HepG2 (cell line): ENCODE measurements around the gene PRDM11. TPM values are rescaled to one million over a fixed set of nuclear protein-coding genes. Genes with fewer than 3 reads are reported as not detected.

ENCODE experiments used
- ATAC-seq: fragments of 200-7000 bp; cut with Tn5 transposase; 3 replicates; pipeline ENCODE4 v1.9.1; 2020; ENCODE audit warnings: mild to moderate bottlenecking, moderate library complexity
- BruUV-seq: library from RNA; stranded (reverse); fragments of 400-500 nt; replicated peaks from 2 replicates; lab custom pipeline; 2021; lab: Mats Ljungman, UMichigan
- CTCF ChIA-PET: fragments of 300-600 bp; formaldehyde crosslinking; extraction: SDS; loops from one replicate; lab custom pipeline; 2021; ENCODE audit warnings: low total read pairs, inconsistent platforms, low intra/inter-chr PET ratio; lab: Yijun Ruan, JAX
- POLR2A ChIA-PET: fragments of 350-600 bp; sonication (Branson Sonifier 250); formaldehyde crosslinking; loops from one replicate; lab custom pipeline; 2020; ENCODE audit warnings: antibody characterized with exemption, inconsistent platforms; lab: Yijun Ruan, JAX
- DNase-seq: peaks from one replicate; pipeline ENCODE4 v3.0.0-alpha.2; 2015; ENCODE audit warnings: low spot score
- FAIRE-seq: peaks from 3 replicates; lab custom pipeline; 2011; peaks lifted over from hg19 to GRCh38; lab: Jason Lieb, UNC
- H2AFZ ChIP-seq: one replicate; pipeline ENCODE4 v1.6.1; 2011; ENCODE audit warnings: low read length, inconsistent platforms
- H3K27ac ChIP-seq: fragments of 300-600 bp; 3 replicates; pipeline ENCODE4 v1.8.0; 2011; ENCODE audit warnings: mixed run types, mild to moderate bottlenecking, mixed read lengths, low read length, inconsistent platforms; ENCODE audit not compliant: insufficient read depth; ENCODE audit errors: extremely low read length
- H3K27me3 ChIP-seq, 2 experiments: fragments of 200-600 bp in 1 of 2; 2 replicates in 1 of 2; 3 replicates in 1 of 2; pipeline versions ENCODE4 v1.6.0 to v1.8.0; 2011; ENCODE audit warnings: low read length in 2 of 2, mild to moderate bottlenecking in 2 of 2, moderate library complexity in 2 of 2, inconsistent platforms in 1 of 2; ENCODE audit not compliant: insufficient read depth in 2 of 2, control insufficient read depth in 1 of 2
- H3K36me3 ChIP-seq, 2 experiments: fragments of 200-600 bp in 1 of 2; replicated peaks in 1 of 2; 2 replicates in 1 of 2; 3 replicates in 1 of 2; pipeline versions ENCODE4 v1.5.1 to v1.8.0; 2011; ENCODE audit warnings: low read length in 2 of 2, inconsistent platforms in 1 of 2; ENCODE audit not compliant: insufficient read depth in 2 of 2, control insufficient read depth in 1 of 2
- H3K4me1 ChIP-seq: 2 replicates; pipeline ENCODE4 v1.5.1; 2012; ENCODE audit warnings: low read length, inconsistent platforms; ENCODE audit not compliant: insufficient read depth
- H3K4me2 ChIP-seq: 2 replicates; pipeline ENCODE4 v1.6.0; 2011; ENCODE audit warnings: low read depth, low read length, inconsistent platforms
- H3K4me3 ChIP-seq, 3 experiments: fragments of 200-600 bp in 1 of 3; sonication (generic), shearing (Covaris generic) in 1 of 3; replicated peaks in 1 of 3; 2 replicates each; pipeline ENCODE4 v1.5.1; 2011 to 2016; ENCODE audit warnings: low read length in 3 of 3, inconsistent platforms in 2 of 3, low read depth in 2 of 3, mild to moderate bottlenecking in 2 of 3, control low read depth in 1 of 3, mixed read lengths in 1 of 3; ENCODE audit not compliant: insufficient read depth in 1 of 3
- H3K79me2 ChIP-seq: one replicate; pipeline ENCODE4 v1.6.1; 2011; ENCODE audit warnings: low read length, inconsistent platforms; ENCODE audit not compliant: insufficient read depth
- H3K9ac ChIP-seq: 2 replicates; pipeline ENCODE4 v1.6.0; 2011; ENCODE audit warnings: mild to moderate bottlenecking, low read depth, low read length, inconsistent platforms; ENCODE audit not compliant: insufficient read depth
- H3K9me3 ChIP-seq: 2 replicates; pipeline ENCODE4 v1.5.1; 2012; ENCODE audit warnings: mild to moderate bottlenecking, low read length
- H4K20me1 ChIP-seq: 2 replicates; pipeline ENCODE4 v1.6.0; 2011; ENCODE audit warnings: inconsistent platforms, mild to moderate bottlenecking, low read length, moderate library complexity; ENCODE audit not compliant: insufficient read depth
- ELF4 ChIP-seq: sonication (generic); formaldehyde crosslinking; IDR thresholded peaks from 2 replicates; pipeline ENCODE4 v1.5.0; 2020; ENCODE audit warnings: missing genetic modification reagents, mild to moderate bottlenecking, moderate library complexity, borderline replicate concordance
- GFI1 ChIP-seq: sonication (generic); formaldehyde crosslinking; IDR thresholded peaks from 2 replicates; pipeline ENCODE4 v1.5.0; 2020; ENCODE audit warnings: missing genetic modification reagents, mild to moderate bottlenecking, borderline replicate concordance
- IRF9 ChIP-seq: sonication (generic); formaldehyde crosslinking; IDR thresholded peaks from 2 replicates; pipeline ENCODE4 v1.8.0; 2022; ENCODE audit warnings: missing genetic modification reagents, mild to moderate bottlenecking, borderline replicate concordance
- MZF1 ChIP-seq: sonication (generic); formaldehyde crosslinking; IDR thresholded peaks from 2 replicates; pipeline ENCODE4 v1.8.1; 2023; ENCODE audit warnings: mild to moderate bottlenecking, missing genetic modification reagents, borderline replicate concordance
- NPAS2 ChIP-seq: sonication (generic); formaldehyde crosslinking; IDR thresholded peaks from 2 replicates; pipeline ENCODE4 v1.8.0; 2022; ENCODE audit warnings: mild to moderate bottlenecking, missing genetic modification reagents, borderline replicate concordance
- PAX8 ChIP-seq: sonication (generic); formaldehyde crosslinking; IDR thresholded peaks from 2 replicates; pipeline ENCODE4 v1.8.0; 2022; ENCODE audit warnings: mild to moderate bottlenecking, missing genetic modification reagents, borderline replicate concordance
- RBAK ChIP-seq: sonication (generic); formaldehyde crosslinking; IDR thresholded peaks from 2 replicates; pipeline ENCODE4 v1.5.1; 2020; ENCODE audit warnings: mild to moderate bottlenecking, missing genetic modification reagents
- SNAI1 ChIP-seq: sonication (generic); formaldehyde crosslinking; IDR thresholded peaks from 2 replicates; pipeline ENCODE4 v1.5.0; 2020; ENCODE audit warnings: mild to moderate bottlenecking, missing genetic modification reagents, borderline replicate concordance
- SOX13 ChIP-seq, 3 experiments: fragments of 450-650 bp in 1 of 3; sonication (generic) in 1 of 3; formaldehyde crosslinking in 1 of 3; IDR thresholded peaks in 2 of 3; conservative IDR thresholded peaks in 1 of 3; 2 replicates each; pipeline versions ENCODE4 v1.5.0 to v1.6.1; 2016 to 2020; ENCODE audit warnings: antibody characterized with exemption in 1 of 3, mild to moderate bottlenecking in 1 of 3, missing compliant biosample characterization in 1 of 3, missing genetic modification reagents in 1 of 3, moderate library complexity in 1 of 3
- TBP ChIP-seq: sonication (generic); formaldehyde crosslinking; IDR thresholded peaks from 2 replicates; pipeline ENCODE4 v1.5.0; 2020; ENCODE audit warnings: missing genetic modification reagents
- TOE1 ChIP-seq: sonication (generic); formaldehyde crosslinking; IDR thresholded peaks from 2 replicates; pipeline ENCODE4 v1.4.0; 2020; ENCODE audit warnings: mild to moderate bottlenecking, missing genetic modification reagents
- ZHX1 ChIP-seq: sonication (generic); formaldehyde crosslinking; IDR thresholded peaks from 2 replicates; pipeline ENCODE4 v1.8.1; 2022; ENCODE audit warnings: low read depth, mild to moderate bottlenecking, missing genetic modification reagents
- ZNF281 ChIP-seq: sonication (generic); formaldehyde crosslinking; IDR thresholded peaks from 2 replicates; pipeline ENCODE4 v1.4.0; 2020; ENCODE audit warnings: missing genetic modification reagents, borderline replicate concordance
- ZNF292 ChIP-seq: sonication (generic); formaldehyde crosslinking; IDR thresholded peaks from 2 replicates; pipeline ENCODE4 v1.8.1; 2022; ENCODE audit warnings: mild to moderate bottlenecking, low read depth, missing genetic modification reagents, borderline replicate concordance
- ZNF446 ChIP-seq: sonication (generic); formaldehyde crosslinking; IDR thresholded peaks from 2 replicates; pipeline ENCODE4 v1.5.0; 2020; ENCODE audit warnings: mild to moderate bottlenecking, missing genetic modification reagents
- WGBS: methylation state at CpG from one replicate; pipeline ENCODE4 v1.1.6; 2017; ENCODE audit warnings: low lambda C conversion rate; 5-methylcytosine and 5-hydroxymethylcytosine counted together
- in situ Hi-C: cut with HindIII; loops from 2 replicates; pipeline ENCODE4 v1.10.0; 2017; ENCODE audit warnings: low pct_unique_long_range_greater_than_20kb; ENCODE audit not compliant: extremely low pct_ligation_motif_present
- intact Hi-C: fragments of 100-400 bp; cut with micrococcal nuclease; formaldehyde crosslinking; loops from one replicate; pipeline ENCODE4 v1.10.0; 2022; ENCODE audit not compliant: unreplicated experiment
- polyA plus RNA-seq, 8 experiments: library from polyadenylated mRNA; depleted of rRNA in 3 of 8; stranded (reverse) in 7 of 8; unstranded in 1 of 8; fragments of >200 nt; fragmentation: Illumina TruSeq in 4 of 8; extraction: Trizol in 4 of 8; gene quantifications; 2 replicates each; pipeline versions ENCODE4 v1.2.1 to v1.2.3, GENCODE V29; 2011 to 2016; ENCODE audit warnings: low read depth in 4 of 8, missing spikeins in 1 of 8, mixed read lengths in 1 of 8; ENCODE audit not compliant: insufficient read depth in 1 of 8
- total RNA-seq, 5 experiments: library from RNA; depleted of rRNA; stranded (reverse); fragments of >200 nt; fragmentation: Illumina TruSeq; extraction: Trizol; gene quantifications; 2 replicates each; pipeline ENCODE4 v1.2.3, GENCODE V29; 2016; ENCODE audit warnings: low read depth in 1 of 5

PRDM11 gene
- total and polyA plus RNA-seq, 2 of the 13 experiments (the other 11 are each of a cell fraction or from before 2014, with no cell fraction given) = 3.4 to 4.7 TPM

GRCh38 chr11:45152740-45153595 is 6.5 kb downstream of the PRDM11 start:
- Histone ChIP-seq H3K9me3 (no peaks in the 10 kb centered on the region), H4K20me1 (no peaks in the 10 kb centered on the region), H3K9ac (no peak overlapping the region), H2AFZ (no peak overlapping the region), H3K4me1 (peaks cover 46% of the 10 kb centered on the region), H3K79me2 (peaks cover 9% of the 10 kb centered on the region)
- CTCF ChIA-PET = no interaction called here
- intact Hi-C loops = no loop called here
- no peak for ATAC-seq
- no peak for DNase-seq
- no TSS peak for BruUV-seq
- POLR2A ChIA-PET = no interaction called here
- TF ChIP-seq ELF4 (CRISPR knock-in tag) = no peak
- no peak for TF ChIP-seq TBP (CRISPR knock-in tag)
- TF ChIP-seq SOX13 (IDR thresholded peaks at IDR 0.05) = no peak
- TF ChIP-seq SOX13 (CRISPR knock-in tag; conservative IDR thresholded peaks at IDR 0.05 in 1 of 2, IDR thresholded peaks at IDR 0.05 in 1 of 2) = no peak
- no peak for TF ChIP-seq ZNF281 (CRISPR knock-in tag)
- no peak for TF ChIP-seq PAX8 (CRISPR knock-in tag)
- TF ChIP-seq ZNF446 (CRISPR knock-in tag) = no peak
- TF ChIP-seq TOE1 = no peak
- no peak for TF ChIP-seq IRF9 (CRISPR knock-in tag)
- no peak for TF ChIP-seq ZHX1 (CRISPR knock-in tag)
- no peak for TF ChIP-seq ZNF292 (CRISPR knock-in tag)
- TF ChIP-seq MZF1 (CRISPR knock-in tag) = no peak
- TF ChIP-seq RBAK (CRISPR knock-in tag) = no peak
- TF ChIP-seq NPAS2 (CRISPR knock-in tag) = no peak
- no peak for TF ChIP-seq SNAI1 (CRISPR knock-in tag)
- no peak for TF ChIP-seq GFI1 (CRISPR knock-in tag)
- TF ChIP-seq, all 625 proteins: peak for 0
- FAIRE-seq = no peak
- Histone ChIP-seq H3K36me3 (no peaks in the 10 kb centered on the region), H3K4me3 (no peak overlapping the region), H3K4me2 (no peak overlapping the region), H3K27me3 (no peaks in the 10 kb centered on the region), H3K27ac (no peak overlapping the region)
- in situ Hi-C loops = no loop called here
- 88% methylated on average over 13 of the region's 14 CpGs for WGBS
